G401 (cell line): Measurements from ENCODE around the gene HIC1. TPM values are rescaled to one million over a fixed set of nuclear protein-coding genes. Genes with fewer than 3 reads are reported as not detected.
A peak's percentile ranks its signal among the peaks of the same experiment; 100 is the strongest.

Experiments used
- DNase-seq: peaks from one replicate; pipeline ENCODE4 v3.0.0-alpha.2; 2015; ENCODE audit warnings: low spot score
- in situ Hi-C: cut with HindIII; loops from 2 replicates; pipeline ENCODE4 v1.10.0; 2016; ENCODE audit warnings: low sequenced_read_pairs, mixed read lengths
- total RNA-seq: library from RNA; depleted of rRNA; stranded (reverse); fragments of >200 nt; shearing (Covaris generic); gene quantifications from 2 replicates; pipeline ENCODE4 v1.2.3, GENCODE V29; 2014

HIC1 gene
- total RNA-seq, 1 experiment from 2014 or later, result 37.8 TPM

DNA sequence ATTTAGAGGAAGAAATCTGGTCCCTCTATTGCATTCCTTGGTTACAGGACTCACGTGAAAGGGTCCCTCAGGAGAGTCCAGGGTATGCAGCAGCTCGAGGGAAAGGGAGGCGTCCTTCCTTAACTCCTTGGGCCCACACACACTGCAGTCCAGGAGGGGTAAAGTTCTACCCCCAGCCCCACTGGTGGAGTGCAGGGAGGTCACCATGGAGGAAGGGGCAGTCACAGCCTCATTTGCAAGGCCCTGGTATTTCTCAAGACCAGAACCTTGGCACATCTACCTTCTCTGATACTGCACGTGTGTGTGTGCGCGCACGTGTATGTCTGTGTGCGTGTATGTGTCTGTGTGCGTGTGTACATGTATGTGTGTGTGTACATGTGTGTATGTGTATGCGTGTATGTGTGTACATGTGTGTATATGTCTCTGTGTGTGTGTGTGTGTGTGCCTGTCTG, 11.1 kb downstream of the HIC1 start:
- in situ Hi-C loops, result loop anchor here (5.0 kb wide), 1 partner anchor 101 kb away; no protein-coding TSS in a partner anchor
- no peak for DNase-seq

DNA sequence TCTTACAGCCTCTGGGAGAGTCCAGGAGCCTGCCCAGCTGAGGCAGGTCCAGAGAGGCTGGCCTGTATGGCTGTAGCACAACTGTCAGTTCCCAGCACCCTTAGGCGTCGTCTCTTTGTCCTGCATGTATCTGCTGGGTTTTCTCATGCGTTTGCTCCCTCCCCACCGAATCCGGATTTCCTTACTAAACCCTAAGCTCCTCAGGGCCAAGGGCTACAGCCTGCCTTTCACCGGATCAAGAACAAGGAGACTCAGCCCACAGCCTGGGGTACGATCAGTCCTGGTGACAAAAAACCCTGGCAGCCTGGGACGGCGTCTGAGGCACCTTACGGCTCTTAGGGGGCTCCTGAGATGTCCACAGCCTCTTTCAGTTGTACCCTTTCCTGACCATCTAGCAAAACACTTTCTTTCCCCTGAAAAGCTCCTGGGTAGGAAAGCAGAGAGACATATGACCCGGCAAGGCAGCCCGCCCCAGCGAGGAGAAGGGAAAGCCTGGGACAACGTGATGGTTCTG, 12.2 kb downstream of the HIC1 start:
- DNase-seq, result no peak
- in situ Hi-C loops, result loop anchor here (5.0 kb wide), 1 partner anchor 100 kb away; no protein-coding TSS in a partner anchor

DNA sequence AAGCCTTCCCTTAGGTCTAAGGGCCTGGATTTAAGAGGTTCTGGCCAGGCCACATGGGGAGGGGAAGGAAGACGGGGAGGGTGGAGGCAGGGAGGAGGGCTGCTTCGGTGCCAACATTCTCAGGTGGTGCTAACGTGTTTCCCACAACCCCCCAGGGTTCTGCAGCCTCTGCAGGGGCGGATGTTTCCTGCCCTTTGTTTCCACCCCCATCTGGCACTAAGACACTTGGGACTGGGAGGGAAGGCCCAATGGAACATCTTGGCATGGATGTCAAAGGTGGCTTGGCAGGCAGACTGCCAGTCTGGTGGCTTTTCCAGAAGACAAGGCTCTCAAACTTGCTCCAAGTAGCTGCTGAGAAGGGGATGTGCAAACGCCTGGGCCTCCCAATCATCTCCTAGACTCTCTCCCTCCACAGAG, 12.7 kb downstream of the HIC1 start:
- DNase-seq, result no peak
- in situ Hi-C loops, result loop anchor here (5.0 kb wide), 1 partner anchor 100 kb away; no protein-coding TSS in a partner anchor

DNA sequence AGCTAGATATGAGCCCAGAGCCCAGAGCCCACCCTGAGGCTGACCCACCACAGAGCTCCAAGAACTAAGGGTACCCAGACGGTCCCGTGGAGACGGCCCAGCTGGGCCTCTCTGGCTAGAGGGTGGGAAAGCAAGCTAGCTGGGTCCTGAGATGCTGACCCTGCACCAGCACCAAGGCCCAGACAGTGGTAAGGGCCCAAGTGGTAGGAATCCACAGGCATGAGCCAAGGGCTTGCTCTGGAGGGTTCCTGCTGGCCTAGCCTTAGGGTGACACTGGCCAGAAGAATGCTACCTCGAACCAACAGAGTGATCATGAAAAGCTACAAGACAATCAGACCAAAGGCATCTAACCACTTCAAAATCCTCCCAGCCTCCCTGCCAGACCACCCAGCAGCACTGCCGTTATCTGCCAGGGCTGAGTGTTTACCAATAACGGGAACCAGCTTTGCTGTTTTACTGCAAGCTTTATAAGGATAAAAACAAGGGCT, 13.2 kb downstream of the HIC1 start:
- DNase-seq, result no peak
- in situ Hi-C loops, result loop anchor here (5.0 kb wide), 1 partner anchor 99 kb away; no protein-coding TSS in a partner anchor

DNA sequence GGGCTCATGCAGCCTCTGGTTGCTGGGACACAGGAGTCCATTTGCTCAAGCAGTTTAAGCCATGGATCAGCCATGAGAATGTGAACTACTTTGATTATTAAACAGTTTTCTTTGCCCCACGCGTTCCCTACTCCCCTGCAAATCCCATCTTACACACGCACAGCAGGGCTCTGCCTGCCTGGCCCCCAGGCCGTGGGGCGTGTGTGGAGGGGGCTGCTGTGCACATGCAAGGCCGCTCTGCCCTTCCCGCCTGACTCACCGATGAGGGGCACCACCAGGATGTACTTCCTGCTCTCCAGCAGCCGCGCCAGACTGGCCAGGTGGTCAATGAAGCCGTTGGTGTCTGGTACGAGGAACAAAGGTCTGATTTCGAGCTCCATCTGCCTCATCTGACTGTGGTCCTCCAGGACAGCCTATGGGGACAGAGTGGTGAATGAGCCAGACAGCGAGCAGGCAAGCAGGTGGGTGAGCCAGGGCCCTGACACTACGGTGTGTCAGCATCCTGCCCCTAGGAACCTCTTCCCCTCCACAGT, 13.7 kb downstream of the HIC1 start:
- in situ Hi-C loops, result loop anchor here (5.0 kb wide), 1 partner anchor 99 kb away; no protein-coding TSS in a partner anchor
- peak; percentile 86 for DNase-seq

DNA sequence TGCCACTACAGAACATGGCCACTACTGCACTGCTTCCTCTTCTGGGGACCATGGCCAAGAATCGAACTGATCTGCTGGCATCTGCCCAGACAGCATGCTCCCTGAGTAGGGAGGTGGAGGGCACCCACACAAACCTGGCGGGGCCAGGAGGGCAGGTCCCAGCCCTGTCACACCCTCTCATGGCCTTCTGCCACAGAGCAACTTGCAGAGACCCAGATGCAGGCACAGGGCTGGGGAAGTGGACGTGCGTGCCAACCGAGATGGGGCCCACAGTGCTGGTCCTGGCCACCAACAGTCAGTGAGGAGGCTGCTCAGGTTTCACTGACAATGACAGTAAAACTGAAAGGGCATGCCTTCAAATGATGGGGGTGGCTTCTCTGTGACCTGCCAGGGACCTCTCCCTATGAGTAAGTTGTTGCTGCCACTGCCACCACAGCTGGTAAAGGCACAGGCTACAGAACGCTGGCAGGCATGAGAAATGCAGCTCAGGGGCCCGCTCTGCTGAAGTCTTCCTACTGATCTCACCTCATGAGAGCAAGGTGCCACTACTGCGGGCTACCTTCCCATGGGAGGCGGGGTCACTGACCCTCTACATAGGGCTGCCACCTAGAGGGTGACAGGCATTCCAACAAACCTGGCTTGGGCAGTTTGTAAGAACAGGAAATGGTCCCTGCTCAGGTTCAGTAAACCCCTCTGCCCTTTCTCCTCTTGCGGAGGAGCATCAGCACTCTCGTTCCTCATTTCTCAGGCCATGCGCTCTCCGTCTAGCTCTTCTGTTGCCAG, 15.5 kb downstream of the HIC1 start:
- no peak for DNase-seq
- in situ Hi-C loops, result no loop called here

DNA sequence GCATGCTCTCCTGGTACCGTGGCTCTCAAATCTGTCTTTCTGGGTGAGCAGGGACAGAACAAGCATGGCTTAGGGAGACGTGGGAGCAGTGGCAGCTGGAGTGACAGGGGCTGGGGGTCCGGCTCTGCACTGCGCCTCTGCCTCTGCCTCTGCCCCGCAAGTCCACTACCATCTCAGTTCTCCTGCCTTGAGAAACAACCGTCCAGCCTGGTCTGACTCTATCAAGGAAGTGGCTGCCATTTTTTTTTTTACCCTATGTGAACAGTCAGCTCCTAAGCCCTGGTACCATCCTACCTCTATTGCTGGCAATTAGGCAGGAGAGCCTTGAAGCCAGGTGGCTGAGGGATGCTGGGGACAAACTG, 16.1 kb downstream of the HIC1 start:
- in situ Hi-C loops, result no loop called here
- no peak for DNase-seq

DNA sequence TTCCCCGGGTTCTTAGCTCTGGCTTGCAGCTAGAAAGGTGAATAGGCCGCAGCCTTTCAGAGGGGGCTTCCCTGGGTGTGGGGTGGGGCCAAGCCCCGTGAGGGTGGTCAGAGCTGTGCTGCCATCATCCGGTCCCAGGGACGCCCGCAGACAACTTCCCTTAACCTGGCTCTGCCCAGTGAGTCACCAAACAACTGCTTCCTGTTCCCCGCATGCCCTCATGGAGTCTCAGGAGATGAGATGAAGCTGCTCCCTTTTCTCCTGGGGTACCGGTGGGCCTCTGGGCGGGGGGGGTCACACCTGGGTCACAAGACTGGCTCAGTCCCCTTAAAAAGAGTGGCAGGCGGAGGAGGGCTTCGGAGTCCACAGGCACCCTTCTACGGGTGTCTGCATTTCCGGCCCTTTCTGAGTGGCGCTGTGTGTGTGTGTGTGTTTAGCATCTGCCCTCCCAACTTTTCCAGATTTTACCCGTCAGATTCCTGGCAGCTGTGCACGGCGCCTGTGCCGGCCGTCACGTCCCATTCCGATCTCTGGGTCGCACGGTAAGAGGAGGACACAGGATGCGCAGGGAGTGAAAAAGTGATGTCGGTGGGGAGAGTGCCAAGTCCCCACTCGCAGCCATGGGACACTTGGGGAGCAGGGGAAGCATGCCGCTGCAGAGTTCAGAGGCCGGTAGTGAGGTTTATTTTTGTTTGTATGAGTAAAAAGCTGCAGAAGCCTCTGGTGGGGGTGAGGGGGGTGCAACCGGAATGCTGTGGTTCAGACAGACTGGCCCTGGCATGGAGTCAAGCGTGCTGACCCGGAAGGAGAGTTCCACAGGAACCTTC, 16.8 kb downstream of the HIC1 start:
- in situ Hi-C loops, result no loop called here

DNA sequence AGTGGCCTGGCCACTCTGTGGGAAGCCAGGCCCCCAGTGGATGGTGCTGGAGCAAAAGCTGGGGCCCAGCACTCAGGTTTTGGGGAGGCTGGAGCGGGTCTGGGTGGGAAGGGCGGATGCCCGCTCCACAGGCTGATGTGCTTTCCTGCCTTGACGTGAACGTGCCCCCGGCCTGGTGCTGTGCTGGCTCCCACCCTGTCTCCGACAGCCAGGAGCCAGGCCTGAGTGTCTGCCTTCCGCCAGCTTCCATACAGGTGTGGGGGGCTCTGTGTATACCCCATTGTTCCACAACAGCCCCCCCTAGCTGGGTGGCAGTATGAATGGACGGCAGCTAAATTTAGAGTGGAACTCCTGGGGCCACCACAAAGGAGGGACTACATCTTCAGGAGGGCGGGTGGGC, 20.0 kb downstream of the HIC1 start:
- DNase-seq, result no peak
- in situ Hi-C loops, result no loop called here

More for the DNA sequence above, 16.8 kb downstream of the HIC1 start:
- no peak for DNase-seq

DNA sequence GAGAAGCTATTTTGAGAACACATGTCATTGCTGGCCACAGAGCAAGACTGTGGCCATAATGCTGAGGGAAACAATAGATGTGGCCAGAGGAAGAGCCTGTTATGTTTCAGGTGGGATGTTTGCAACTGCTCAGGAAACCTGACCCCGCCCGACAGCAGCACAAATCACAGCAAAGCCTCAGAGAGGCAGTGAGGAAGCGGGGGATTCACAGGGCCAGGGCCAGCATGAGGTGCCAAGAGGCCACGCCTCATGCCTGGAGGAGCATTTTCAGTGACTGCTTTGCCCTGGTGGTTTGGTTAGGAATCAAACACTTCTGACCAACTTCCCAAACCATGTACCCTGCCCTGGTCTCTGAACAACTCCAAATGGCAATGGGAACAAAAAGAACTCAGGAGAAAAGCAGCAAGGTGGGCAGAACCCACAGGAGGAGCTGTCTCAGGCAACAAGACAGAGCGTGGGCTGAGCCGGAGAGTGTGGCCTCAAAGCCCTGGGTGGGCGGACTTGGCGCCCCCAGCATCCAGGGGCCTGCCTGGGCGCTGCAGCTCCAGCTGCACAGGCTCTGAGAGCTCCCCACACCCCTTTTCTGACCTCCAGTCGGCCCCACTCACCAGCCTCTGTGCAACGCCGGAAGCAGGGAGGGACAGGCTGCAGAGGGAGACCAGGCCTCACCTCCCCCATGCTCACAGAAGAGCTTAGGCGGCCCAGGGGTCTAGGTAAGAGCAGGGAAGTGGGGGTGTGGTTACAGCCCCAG, 20.6 kb downstream of the HIC1 start:
- in situ Hi-C loops, result no loop called here
- DNase-seq, result no peak

DNA sequence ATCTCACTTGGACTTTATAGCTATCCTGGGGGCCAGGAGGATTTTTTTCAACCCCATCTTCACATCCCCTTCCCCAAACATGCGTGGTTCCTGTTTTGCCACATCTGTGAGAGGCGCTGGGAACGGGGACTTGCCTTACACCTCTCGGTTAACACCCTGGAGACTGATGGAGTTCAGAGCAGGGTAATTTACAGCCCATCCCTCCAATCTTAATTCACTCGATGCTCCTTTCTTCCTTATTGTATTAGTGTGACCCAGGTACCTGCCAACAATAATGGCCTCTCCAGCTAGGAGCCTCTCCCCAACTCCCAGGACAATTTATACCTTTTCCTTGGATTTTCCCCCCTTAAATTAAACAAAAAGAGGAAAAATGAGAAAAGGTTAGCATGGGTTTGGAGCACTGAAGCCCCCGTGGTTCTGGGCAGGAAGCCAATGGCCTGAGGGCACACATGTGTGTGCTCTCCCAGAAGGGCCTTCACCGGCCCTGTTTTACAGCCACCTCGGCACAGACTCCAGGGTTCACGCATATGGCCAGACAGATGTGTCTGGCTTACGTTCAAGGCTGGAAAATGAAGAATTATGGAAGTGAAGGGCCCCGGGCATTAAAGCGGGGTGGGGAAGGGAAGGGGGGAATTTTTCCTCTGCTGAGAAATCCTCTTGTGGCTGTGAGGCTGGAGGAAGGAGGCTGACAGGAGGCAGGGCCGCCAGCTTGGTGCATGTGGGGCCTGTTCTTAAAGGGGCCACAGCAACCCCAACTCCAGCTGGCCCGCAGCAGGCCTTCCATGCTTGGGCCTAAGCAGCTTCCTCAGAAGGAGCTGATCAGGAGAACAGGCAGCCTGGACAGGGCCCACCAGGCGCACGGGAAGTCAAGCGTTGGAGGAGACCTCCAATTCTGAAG, 21.4 kb downstream of the HIC1 start:
- no peak for DNase-seq
- in situ Hi-C loops, result no loop called here

DNA sequence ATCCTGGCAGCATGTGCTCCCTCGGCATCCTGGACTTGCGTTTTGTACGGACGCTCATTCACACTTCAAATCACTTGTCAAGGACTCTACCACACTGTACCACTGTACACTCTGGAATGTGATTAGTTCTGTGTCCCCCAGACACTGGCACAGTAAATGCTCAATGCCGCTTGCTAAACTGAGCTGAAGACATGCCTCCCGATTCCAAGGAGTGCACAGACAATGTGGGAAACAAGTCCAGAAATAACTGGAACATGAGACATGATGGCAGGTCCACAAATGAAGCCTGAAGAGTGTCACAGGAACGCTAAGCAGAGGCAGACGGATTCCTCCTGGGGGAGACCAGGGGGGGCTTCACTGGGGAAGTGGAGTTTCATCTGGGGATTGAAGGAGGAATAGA, 22.1 kb downstream of the HIC1 start:
- no peak for DNase-seq
- in situ Hi-C loops, result no loop called here

DNA sequence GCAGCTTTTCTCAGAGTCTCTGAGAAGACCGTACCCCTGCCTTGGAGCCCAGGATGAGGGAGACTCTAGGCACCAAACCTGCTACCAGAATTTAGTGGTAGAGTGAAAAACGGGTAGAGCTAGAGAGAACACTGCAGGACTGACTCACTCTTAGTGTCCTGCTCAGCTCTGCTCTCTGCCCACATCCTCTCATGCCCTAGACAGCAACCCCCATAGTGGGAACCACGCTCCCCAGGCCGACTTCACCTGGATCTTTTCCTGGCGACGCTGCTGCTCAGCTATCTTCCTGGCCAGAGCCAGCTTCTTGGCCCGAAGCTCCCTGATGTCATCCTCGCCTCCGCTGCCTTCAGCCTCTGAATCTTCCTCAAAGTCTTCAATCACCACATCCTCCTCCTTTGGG, 26.7 kb downstream of the HIC1 start:
- in situ Hi-C loops, result no loop called here
- DNase-seq, result no peak

DNA sequence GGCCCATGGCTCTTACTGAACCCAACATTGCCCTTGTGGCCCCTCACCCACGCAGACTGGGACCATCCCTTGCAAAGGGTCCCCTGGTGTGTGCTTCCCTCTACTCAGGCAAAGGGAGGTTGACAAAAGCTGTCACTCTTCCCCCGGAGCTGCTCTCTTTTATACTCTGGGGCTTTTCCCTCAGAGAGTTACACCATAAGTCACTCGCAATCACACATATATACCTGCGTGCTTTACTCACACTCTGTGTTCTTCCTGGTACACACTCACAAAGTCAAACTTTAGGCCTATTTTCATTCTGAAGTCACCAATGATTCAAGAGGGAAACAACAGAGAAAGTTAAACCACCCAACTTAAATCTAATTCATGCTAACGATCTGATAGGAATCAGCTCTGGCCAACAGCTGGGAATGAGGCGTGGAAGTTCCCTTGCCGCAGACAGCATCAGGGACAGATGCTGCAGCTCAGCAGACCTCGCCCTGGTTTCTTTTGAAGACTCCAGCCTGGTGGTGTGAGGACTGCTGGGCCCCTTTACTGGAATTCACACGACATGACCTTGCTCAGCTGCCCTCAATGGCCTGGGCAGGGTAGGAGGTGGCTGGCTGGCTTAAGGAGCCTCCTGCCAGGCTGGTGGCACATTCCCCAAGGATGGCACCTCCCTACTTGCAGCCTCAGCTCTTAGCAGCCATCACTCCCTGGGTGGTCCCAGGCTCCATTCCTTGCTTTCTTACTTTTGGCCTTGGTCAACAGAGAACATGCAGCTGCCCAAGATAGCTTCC, 27.3 kb downstream of the HIC1 start:
- in situ Hi-C loops, result no loop called here
- DNase-seq, result no peak

DNA sequence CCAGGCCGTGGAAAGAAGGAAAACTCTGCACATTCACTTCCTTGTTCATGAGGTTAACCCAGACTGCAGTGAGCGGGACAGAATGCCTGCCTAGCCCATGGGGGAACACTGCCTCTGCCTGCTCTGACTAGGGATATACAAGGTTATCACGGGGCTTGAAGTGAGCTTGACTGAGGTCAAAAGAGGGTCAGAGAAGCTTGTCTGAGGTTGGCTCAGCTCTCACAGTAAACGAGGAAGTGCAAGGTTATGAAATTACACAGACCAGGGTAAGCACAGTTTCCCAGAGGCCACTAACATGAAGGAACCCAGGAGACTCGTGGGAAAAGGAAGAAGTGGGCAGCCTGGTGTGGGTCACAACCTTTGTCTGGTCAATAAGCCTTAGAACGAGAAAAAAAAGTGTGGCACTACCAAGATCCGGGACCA, 28.7 kb downstream of the HIC1 start:
- in situ Hi-C loops, result no loop called here
- DNase-seq, result no peak

DNA sequence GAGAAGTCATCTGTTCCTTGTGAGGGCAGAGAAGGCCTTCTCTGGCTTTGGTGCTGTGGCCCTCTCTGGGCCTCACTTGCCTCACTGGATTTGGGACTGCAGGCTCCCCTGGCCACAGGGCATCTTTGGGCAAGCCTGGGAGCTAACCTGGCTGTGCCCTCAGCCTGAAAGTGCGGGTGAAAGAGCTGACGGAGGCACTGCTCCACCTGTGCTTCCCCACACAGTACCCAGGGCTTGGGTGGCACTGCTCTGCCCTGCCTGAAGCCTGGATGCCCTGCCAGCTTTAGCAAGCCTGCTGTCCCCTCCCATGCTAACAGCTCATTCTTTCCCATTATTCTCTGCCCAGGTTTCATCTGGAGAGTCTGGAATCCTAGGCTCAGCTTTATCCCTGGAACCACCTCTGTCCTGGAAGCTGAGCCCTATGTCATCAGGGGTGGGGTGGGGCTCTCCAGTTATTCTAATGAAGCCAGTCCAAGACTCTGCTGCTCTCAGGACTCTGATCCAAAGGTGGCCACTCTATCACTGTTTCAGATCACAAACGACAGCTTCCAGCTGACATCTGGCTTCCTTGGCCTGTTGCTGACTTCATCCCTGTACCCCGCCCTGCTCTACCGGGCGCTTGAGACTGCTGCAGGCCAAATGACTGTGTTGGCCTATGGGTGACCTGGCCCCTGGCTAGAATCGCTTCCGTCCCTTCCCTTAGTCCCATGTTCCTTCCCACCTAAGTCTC, 29.3 kb downstream of the HIC1 start:
- in situ Hi-C loops, result no loop called here

More for the DNA sequence above, 29.3 kb downstream of the HIC1 start:
- DNase-seq, result no peak
